ENCODE data around the gene MRPL23. TPM values are rescaled to one million over a fixed set of nuclear protein-coding genes. Genes with fewer than 3 reads are reported as not detected.

MRPL23 gene
- total and polyA plus RNA-seq, 2 of the 8 experiments (the other 6 are each of a cell fraction or from before 2014, with no cell fraction given) = 86.4 to 244 TPM

GRCh38 chr11:1899090-1899489, 48.0 kb upstream of the MRPL23 start (continued):
- TF ChIP-seq CHD7 (IDR thresholded peaks at IDR 0.05; ENCODE audit: insufficient replicate concordance, low read length) (no peak), PHF8 (conservative IDR thresholded peaks at IDR 0.05; ENCODE audit: low read depth, low read length) (no peak)

Measured in H1 (cell line).